HG03135 (cell line): ENCODE results near the gene OR5C1.
"Not testable (repeated sequence)": the region's sequence is repeated elsewhere in the genome, so short reads cannot be mapped to it uniquely, and the experiment has no call there.

Source experiments
- ATAC-seq: cut with Tn5 transposase; IDR thresholded peaks from one replicate; pipeline ENCODE4 v1.9.1; 2021; ENCODE audit warnings: mild to moderate bottlenecking, moderate library complexity; ENCODE audit not compliant: unreplicated experiment

OR5C1 gene

DNA sequence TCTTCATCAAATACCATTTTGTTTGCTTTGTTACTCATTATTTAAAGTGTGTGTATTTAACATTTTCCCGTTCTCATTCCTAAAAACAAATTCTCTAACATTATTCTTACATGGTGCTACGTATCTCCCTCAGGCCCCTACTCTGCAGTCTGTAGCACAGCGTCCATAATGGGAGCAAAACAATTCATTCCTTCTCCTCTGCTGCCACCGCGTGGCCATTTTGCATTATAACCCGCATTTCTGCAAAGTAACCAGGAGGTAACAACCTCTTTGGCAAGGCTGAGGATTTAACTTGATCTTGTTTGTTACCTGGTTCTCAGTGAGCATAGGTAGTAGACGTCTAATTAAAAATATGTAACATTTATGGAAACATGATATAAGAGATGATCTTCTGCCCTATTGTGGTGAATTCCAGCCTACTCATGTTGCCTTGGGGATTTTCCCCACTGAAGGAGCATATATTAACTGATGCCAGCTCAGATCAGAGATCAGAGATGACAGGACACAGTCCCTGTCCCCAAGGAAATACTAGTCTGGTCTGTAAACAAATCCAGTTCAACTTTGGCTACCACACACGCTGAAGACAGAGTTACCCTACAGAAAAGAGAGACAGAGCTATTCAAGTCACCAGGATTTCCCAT lies 21.7 kb downstream of the OR5C1 start:
- ATAC-seq: peak; percentile 54

DNA sequence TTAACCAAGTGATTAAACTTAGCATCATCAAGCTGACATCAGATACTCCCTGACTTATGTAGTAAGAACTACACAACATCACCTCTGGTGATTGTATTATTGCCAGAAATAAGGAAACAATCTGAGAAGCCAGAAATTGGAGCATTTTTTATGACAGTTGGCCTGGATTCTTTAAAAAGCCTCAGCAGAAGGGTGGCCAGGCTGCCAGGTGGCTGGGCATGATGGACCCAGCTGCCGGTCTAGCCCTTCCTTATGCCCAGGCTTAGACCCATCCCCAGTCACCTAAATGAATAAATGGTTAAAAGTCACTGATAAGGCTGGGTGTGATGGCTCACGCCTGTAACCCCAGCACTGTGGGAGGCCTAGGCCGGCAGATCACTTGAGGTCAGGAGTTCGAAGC lies 24.0 kb downstream of the OR5C1 start:
- no peak for ATAC-seq

DNA sequence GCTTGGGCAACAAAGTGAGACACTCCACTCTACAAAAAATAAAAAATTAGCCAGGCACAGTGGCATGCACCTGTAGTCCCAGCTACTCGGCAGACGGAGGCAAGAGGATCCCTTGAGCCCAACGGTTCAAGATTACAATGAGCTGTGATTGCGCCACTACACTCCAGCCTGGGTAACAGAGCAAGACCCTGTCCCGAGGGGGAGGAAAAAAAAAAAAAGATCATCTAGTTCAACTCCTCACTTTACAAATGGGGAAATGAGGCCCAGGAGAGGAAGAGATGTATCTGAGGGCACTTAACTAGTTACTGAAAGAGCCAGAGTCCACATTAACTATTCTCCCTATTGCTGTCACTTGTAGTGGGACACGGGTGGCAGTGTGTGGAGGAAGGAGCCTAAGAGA lies 25.8 kb downstream of the OR5C1 start:
- no peak for ATAC-seq

DNA sequence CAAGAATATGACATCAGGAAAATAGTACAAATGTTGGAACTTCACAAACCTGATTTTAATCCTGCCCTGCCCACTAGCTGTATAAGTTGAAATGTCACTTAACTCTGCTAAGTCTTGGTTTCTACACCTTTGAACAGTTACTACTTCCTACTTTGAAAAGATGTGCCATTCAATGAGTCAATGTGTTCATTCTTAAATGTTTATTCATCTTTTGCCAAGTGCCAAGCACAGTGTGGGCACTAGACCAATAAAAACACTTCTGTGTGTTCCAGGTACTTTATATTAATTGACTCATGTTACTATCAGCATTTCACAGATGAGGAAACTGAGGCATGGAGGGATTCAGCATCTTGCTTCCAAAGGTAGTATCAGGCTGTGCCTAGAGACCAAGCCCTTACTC lies 26.8 kb downstream of the OR5C1 start:
- ATAC-seq: no peak

DNA sequence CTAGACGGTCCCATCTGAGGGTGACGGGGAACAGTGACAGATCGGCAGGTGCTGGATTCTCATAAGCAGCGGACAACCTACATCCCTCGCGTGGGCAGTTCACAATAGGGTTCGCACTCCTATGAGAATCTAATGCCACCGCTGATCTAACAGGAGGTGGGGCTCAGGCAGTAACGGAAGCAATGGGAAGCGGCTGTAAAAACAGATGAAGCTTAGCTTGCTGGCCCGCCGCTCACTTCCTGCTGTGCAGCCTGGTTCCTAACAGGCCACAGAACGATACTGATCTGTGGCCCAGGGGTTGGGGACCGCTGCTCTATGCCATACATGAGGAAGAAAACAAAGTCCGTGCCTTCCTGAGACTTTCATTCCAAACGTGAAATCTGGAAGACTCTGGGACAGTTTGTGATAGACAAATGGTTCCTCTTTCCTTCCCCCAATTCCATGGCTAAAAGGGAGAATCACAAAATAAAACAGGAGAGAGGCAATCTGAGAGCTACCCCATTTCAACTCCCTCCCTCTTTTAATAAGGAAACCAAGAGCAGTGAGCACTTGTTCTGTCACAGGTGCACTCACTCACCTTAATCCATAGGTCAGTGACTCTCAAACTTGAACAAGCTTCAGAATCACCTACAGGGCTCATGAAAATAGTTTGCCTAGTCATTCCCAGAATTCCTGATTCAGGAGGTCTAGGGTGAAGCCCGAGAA lies 27.6 kb downstream of the OR5C1 start:
- ATAC-seq: no peak

DNA sequence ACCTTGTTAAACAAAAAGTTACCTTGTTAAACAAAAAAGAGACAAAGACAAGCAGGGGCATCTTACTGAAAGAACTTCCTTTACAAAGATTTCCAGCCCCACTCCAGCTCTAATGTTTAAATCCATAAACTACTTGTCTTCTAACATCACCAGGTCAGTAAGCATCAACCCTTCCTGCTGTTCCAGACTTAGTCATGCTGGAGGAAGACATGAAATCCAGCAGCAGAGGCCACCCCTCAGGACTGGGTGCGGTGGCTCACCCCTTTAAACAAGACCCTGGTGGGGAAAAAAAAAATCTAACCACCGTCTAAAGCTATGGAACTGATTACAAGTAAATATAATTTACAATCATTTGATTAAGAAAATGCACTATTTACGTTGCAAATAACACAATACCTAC lies 30.6 kb downstream of the OR5C1 start:
- ATAC-seq: no peak

DNA sequence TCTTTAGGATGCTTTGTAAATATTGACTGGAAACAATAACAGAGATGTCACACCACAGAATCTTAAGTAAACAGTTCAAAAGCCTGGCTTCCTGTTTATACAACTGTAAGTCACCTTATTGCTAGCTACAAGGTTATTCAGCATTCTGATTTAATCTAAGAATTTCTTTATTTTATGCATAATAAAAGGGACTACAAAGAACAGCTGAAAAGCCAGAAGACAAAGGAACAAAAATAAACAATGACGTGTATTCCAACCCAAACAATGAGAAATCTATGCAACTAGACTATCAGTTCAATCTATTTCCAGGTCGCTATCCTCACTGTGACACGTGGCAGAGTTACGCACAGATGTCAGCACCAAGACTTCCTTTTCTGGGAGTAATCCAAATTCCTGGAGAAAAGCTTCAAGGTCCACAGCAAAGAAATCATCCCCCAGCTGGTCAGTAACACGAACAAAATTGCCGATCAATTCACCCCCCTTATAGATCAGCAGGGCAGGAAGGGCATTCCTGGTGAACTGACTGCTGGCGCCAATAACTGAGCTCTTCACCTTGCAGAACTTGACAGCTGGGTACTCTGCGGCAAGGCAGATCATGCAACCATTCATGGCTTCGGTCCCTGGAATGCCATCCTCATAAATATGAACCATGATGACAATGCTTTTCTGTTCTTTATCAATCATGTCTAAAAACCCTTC lies 31.2 kb downstream of the OR5C1 start:
- no peak for ATAC-seq

DNA sequence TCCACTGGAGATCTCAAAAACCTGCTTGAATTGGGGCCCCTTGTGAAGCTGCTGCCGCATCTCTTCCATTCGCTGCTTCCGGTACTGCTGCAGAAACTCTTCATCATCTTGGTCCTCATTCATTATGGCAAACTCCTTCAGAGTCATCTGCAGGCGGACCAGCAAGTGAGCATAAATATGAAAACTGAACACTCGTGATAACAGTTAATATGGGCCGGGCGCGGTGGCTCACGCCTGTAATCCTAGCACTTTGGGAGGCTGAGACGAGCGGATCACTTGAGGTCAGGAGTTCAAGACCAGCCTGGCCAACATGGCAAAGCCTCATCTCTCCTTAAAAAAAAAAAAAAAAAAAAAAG lies 31.7 kb downstream of the OR5C1 start:
- no peak for ATAC-seq

DNA sequence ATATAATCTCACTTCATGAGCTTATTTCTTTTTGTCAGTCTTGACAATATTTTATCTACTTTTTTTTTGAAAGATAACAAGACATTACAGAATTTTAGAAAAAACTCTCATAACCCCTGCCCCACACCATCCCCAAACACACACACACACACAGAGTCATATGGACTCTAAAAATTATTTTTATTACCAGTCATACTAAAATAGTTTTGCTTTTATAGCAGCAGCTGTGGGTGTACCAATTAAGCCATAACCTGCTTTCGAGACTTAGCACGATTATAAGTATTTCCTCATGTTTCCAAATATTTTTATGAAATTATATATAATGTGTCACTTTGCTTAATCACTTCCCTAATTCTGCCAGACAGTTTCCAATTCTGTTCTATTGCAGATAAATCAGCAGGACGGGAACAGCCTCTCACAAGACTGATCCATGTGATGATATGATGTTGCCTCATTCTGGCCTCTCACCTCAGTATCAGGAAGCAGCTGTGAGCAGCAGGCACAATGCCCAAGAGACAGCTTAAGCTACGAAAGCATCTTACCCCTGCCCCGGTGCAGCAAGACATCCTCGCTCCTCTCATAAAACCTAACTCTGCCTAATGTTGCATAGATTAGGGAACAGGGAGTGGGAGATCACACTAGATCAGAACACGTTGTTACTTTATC lies 32.7 kb downstream of the OR5C1 start:
- no peak for ATAC-seq

DNA sequence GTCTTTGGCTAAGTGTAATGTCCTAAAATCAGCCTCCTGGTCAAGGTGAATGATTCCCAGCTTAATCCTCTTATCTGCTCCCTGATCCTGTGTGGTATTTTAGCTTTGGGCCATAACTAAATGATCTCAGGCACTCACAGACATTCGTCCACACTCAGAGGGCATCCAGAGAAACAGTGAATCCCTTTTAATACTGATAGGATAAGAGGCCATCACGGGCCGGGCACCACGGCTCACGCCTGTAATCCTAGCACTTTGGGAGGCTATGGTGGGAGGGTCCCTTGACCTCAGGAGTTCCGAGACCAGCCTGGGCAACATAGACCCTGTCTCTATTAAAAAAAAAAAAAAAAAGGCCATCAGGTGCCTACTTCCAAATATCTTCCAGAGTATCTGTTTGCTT lies 33.3 kb downstream of the OR5C1 start:
- ATAC-seq: no peak

DNA sequence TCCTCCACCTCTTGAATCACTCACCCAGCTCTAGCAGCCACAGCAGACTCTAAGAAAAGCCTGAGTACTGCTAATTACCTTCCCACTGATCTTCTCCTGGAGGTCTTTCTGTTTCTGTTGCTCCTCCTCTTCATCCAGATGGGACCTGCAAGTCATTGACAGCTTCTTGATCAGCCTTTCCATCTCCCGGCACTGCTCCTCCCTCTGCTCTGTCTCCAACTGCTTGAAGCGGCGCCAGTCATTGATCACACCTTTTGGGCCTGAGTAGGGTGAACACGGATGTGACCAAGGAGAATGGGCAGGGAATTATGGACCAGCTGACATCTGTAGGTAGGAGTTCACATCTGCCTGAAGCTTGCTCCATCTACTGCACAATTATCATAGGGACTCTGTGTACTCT lies 34.2 kb downstream of the OR5C1 start:
- ATAC-seq: no peak

DNA sequence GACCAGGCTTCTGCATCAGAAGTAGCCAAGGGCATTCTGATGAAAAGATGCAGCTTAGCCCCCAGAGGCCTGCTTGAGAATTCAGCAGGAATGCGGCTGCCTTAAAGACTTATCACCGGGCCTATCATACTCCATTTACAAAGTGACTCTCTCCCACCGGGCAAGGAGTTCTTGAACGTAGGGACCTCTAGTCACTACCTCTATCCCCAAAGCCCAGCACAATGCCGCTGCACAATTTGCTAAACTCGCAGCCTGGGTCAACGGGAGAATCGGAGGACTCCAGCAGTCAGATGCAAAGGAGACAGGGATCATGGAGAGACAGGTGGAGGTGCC lies 39.0 kb downstream of the OR5C1 start:
- ATAC-seq: peak; percentile 25

DNA sequence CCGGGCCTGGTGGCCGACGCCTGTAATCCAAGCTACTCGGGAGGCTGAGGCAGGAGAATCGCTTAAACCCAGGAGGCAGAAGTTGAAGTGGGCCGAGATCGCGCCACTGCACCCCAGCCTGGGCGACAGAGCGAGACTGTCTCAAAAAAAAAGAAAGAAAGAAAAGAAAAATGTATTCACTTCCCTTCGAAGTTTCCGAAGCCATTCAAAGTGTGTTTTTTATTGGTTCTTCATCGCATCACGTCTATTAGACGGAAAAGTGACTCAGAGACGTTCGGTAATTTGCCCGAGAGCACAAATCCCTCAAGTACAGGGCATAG lies 40.2 kb downstream of the OR5C1 start:
- not testable (repeated sequence) for ATAC-seq

DNA sequence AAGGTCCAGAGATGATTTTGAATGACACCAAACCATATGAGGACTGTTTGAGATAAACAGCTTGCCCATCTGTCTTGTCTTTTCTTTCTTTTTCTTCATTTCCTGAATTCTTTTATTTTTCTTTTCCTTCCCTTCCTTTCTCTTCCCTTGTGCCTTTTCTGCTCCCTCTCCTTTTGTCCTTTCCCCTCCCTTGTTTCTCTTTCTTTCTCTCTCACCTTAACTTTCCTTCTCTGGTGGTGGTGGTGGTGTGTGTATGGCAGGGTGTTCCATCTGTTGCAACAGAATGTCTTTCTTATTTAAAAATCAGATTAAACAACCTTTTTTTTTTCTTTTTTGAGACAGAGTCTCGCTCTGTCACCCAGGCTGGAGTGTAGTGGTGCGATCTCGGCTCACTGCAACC lies 43.5 kb downstream of the OR5C1 start:
- ATAC-seq: no peak

DNA sequence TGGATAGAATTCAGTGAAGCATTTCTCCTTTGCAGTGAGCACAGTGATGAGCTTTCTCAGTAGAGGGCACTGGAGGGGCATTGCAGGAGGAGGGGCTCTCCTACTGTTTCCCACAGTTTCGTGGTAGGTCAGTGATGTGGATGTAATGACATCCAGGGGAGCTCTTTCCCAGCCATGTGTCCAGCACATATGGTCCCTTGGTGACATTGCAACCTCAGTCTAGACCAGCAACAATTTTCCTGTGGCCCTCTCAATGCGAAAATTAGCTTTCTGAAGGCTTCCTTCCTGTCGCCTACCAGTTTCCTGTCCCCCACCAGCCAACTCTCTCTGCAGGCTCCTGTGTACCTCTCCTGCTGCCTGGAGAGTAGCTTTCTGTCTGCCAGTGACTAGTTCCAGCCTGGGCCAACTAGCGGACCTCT lies 46.6 kb downstream of the OR5C1 start:
- ATAC-seq: no peak

DNA sequence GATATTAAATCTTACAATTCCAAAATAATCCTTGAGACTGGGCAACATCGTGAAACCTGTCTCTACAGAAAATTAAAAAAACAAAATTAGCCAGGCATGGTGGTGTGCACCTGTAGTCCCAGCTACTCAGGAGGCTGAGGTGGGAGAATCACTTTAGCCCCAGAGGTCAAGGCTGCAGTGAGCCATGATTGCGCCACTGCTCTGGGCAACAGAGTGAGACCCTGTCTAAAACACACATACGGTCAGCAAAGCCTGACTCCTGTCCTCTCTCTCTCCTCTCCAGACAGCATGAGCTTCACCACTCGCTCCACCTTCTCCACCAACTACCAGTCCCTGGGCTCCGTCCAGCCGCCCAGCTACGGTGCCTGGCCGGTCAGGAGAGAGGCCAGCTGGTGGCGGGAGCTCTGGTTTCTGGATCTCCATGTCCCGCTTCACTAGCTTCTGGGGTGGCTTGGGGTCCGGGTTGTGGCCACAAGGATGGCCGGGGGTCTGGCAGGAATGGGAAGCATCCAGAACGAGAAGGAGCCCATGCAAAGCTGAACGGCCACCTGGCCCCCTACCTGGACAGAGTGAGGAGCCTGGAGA lies 48.6 kb downstream of the OR5C1 start:
- no peak for ATAC-seq

DNA sequence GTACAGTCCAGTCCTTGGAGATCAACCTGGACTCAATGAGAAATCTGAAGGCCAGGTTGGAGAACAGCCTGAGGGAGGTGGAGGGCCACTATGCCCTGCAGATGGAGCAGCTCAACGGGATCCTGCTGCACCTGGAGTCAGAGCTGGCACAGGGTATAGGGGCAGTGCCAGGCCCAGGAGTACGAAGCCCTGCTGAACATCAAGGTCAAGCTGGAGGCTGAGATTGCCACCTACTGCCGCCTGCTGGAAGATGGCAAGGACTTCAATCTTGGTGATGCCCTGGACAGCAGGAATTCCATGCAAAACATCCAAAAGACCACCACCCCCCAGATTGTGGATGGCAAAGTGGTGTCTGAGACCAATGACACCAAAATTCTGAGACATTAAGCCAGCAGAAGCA lies 49.7 kb downstream of the OR5C1 start:
- not testable (repeated sequence) for ATAC-seq
